Embryonic facial prominence (tissue), 1 donor: Measurements from ENCODE around the gene TMEM45A.
"Not testable (repeated sequence)": the region's sequence is repeated elsewhere in the genome, so short reads cannot be mapped to it uniquely, and the experiment has no call there.

ENCODE experiments used
- DNase-seq: peaks from one replicate; pipeline ENCODE4 v3.0.0-alpha.2; 2016; ENCODE audit errors: extremely low spot score

Gene TMEM45A, protein sequence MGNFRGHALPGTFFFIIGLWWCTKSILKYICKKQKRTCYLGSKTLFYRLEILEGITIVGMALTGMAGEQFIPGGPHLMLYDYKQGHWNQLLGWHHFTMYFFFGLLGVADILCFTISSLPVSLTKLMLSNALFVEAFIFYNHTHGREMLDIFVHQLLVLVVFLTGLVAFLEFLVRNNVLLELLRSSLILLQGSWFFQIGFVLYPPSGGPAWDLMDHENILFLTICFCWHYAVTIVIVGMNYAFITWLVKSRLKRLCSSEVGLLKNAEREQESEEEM

DNA sequence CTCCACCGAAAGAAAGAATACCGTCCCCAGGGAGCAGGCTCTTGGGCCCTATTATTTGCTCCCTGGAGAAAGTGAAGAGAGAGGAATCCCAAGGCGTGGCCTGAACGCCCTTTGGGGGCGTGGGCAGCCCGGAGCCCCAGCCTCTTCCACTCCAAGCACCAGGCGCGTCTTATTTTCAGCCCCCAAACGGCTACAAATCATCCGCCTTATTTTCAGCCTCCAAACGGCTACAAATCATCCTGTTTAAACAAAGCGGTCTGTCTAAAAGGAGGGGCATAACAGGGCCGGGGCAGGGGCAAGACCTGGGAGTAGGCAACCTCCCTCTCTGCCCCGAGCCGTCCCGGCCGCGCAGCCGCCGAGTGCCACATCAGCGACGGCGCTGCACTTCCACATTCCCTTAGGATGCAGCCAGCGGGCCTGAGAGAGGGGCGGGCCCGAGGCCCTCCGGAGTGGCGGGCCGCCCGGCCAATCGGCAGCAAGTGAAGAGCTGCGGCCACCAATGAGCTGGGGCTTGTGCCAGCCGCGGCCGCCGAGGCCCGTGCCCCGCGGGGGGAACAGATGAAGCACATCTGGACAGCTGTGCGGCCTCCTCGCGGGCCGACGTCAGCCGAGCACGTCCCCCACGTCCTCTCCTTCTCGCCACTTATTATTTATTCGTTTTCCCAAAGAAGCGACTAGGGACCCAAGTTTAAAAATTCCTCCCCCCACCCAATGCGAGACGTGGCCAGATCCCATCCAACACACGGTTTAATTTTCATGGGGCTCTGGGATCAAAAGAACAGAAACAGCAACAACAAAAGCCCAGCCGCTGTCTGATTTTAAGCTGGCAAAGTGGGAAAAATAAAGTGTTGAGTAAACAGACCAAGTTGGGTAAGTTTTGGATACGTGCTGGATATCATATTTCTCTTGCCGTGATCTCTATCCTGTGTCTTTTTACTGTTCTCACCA is at the start of gene TMEM45A:
Gene TMEM45A (plus strand): TSS at position 561 of the 948 bp plus-strand sequence. CDS start 62,593 bp downstream, outside the sequence.
- DNase-seq, result peak; percentile 86

DNA sequence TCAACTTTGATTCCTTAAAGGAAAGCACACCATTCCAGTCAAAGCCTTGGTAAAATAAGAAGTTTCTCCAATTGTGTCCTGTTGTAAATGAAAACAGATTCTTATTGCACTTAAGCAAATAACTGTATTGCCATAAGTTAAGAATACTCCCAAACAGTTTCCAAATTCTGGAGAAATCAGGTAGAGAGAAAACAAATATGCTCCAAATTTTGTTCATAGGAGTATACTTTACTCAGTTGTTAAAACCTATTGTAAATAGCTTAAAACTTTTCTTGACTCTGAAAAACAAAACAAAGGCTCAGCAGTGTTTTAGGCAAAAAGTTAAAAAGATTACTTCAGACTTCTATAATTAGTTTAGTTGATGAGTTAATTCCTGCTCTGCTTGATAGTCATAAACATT is 48.7 kb upstream of the TMEM45A start:
- no peak for DNase-seq

DNA sequence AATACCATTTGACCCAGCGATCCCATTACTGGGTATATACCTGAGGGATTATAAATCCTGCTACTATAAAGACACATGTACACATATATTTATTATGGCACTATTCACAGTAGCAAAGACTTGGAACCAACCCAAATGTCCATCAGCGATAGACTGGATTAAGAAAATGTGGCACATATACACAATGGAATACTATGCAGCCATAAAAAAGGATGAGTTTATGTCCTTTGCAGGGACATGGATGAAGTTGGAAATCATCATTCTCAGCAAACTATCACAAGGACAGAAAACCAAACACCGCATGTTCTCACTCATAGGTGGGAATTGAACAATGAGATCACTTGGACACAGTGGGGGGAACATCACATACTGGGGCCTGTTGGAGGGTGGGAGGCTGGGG is 45.4 kb upstream of the TMEM45A start:
- not testable (repeated sequence) for DNase-seq

DNA sequence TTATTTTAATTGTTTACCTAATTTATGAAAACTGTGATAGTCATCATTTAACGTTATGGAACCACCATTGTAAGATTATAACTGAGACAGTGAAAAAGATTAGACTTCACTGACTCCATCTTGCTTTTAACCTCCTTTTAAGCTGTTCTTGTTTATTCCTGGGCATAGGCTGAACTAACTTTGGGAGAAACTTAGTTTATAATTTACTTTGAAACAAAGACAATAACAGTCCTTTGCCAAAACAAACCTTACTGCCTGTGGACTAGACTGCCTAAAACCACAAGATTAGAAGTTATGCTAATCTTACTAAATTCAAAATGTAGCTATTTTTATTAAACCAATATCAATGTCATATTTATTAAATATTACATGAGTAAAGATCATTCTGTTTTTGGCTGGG is 44.3 kb upstream of the TMEM45A start:
- no peak for DNase-seq

DNA sequence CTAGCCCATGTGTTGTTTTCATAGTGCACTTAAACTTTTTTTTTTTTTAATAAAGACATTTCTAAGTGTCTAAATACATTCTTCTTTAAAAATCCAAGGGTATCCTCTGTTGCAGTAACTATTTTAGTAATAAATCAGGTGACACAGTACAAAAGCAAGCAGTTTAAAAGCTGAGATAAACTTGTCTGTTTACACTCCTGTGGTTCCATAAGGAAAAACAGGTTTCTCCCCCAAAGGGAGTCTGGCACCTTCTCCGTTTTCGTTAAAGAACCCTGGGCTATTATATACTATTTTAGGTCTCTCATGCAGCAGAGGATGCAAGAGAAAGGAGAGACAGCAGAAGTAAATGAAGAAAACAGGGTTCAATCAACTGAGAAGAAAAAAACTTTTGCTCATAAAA is 43.2 kb upstream of the TMEM45A start:
- DNase-seq, result no peak

DNA sequence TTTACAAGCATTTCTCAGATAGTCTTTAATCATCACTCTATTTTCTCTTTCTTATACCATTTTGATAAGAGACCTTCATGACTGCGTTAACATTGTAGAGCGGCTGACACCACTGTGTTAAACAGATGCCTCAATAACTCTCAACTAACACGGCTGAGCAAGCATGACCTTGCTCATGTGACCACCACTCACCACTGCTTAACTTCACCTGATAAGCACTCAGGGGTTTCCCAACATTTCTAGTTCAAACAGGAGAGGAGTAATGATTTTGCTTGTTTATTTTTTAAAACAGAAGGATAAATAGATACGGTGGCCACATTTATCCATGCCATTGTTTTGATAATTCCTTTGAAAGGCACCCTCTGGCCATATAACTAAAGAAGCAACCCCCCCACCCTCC is 37.7 kb upstream of the TMEM45A start:
- DNase-seq, result no peak

DNA sequence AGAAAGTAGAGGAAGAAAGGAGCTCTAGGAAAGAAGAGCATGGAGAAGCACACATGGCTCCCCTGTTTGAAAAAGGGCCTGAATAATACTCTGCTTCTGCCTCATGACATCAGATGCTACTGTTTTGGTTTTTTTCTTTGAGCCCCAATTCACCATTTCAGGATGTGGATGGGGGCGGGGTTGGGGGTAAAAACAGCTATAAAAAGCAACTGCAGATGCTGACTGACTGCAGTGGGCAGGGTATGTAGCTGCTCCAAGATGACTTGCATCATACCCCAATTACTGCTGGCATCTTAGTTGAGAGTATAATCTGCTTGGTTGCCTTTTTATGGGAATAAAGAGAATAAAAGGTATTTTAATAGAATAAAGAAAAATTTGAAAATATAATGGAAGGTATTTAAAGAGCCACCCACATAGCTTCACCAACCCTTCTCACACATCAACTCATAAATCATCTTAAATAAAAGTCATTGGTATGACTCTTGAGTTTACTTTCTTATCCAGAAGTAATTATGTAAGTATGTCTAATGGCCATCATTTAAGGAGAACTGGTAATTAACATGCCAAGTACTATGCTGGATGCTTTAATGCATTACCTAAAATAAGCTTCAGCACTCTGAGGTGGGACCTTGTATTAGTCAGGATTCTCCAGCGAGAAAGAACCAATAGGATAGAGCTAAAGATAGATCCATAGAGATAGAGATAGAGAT is 36.4 kb upstream of the TMEM45A start:
- DNase-seq, result no peak

DNA sequence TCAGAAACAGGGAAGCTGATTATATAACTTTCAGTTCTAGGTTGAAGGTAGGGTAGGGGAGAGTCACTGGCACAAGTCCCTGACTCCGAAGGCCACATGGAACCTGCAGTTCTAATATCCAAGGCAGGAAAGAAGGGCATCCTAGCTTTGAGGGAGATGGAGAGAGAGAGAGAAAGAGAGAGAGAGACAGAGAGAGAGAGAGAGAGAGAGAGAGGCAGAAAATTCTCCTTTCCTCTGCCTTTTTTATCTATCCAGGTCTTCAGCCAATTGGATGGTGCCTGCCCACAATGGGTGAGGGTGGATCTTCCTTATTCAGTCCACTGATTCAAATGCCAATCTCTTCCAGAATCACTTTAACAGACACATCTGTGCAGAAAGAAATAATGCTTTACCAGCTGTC is 35.7 kb upstream of the TMEM45A start:
- no peak for DNase-seq

DNA sequence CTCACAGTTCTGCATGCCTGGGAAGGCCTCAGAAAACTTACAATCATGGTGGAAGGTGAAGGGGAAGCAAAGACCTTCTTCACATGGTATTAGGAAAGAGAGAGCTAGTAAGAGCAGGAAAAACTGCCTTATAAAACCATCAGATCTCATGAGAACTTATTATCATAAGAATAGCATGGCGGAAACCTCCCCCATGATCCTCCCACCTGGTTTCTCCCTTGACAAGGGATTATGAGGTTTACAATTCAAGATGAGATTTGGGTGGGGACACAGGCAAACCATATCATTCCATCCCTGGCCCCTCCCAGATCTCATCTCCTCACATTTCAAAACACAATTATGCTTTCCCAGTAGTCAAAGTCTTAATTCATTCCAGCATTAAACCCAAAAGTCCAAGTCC is 34.6 kb upstream of the TMEM45A start:
- no peak for DNase-seq

DNA sequence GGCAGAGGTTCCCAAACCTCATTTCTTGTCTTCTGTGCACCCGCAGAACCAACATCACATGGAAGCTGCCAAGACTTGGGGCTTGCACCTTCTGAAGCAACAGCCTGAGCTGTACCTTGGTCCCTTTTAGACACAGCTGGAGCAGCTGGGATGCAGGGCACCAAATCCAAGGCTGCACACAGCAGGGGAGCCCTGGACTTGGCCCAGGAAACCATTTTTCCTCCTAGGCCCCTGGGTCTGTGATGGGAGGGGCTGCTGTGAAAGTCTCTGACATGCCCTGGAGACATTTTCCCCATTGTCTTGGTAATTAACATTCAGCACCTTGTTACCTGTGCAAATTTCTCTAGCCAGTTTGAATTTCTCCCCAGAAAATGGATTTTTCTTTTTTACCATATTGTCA is 33.6 kb upstream of the TMEM45A start:
- no peak for DNase-seq

DNA sequence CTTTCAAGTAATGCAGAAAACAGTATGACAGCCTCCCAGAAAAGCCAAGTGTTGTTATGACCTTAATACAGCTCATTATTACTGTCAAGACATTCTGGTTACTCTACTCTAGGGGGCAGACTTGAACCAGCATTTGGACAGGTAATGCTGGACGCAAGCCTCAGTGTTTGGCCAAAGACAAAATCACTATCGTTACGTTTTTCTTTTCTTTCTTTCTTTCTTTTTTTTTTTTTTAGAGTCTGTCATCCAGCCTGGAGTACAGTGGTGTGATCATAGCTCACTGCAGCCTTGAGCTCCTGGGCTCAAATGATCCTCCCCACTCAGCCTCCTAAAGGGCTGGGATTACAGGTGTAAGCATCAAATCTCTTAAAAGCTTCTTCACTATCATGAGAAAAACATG is 29.4 kb upstream of the TMEM45A start:
- DNase-seq, result no peak

DNA sequence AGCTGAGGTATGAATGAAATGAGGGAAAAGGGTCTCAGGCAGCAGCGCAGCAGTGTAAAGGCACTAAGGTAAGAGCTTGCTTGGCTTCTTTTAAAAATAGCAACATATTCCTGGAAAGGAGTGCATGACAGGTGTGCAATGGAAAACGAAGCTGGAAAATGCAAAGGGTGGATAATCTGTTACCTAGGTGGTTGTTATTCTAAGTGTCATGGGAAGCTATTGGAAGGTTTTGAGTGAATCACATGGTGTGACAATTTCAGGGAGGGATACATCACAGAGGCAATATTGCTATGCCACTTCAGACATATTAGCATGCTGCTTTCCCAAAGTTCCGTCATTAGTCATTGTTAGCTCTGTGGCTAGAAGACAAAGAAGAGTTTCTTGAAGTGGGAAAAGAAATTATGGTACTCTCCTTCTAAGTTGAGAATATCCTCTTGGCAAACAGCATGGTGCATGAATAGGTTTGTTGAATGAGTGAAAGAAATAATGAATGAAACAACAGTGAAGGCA is 28.7 kb upstream of the TMEM45A start:
- DNase-seq, result no peak

DNA sequence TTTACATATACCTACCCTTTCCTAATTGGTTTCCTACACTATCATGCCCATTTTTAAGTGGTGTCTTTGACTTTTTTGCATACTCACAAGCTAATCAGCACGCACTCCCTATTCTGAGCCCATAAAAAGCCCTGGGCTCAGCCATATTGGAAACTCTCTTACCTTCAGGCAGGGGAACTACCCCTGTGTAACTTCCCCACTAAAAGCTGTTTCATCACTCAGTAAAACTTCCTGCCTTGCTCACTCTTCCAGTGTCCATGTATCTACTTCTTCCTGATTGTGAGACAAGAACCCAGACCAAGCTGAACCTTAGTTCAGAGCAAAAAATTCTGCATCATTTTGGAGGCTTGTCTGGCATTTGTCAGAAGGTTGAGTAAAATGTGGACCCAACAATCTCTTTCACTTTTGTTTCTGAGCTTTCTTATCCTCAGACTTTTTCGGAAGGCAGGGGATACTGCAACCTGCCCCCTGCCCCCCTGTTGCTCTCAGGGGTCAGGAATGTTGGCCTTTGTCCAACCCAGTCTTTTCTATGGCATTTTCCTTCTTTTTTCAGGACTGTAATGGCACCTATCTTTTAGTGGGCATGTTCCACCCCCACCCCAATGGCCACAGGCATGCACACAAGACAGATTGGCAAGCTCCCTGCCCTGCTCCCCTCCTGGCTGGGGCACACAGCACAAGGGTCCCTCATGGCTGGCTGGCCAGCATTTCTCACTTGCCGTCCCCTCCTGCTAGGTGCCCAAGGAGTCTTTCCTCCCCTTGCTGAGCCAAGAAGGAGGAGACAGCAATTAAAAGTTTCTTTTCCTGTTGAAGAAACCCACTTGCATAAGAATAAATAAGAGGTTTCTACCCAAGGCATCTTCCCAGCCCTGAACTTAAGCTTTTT is 26.3 kb upstream of the TMEM45A start:
- no peak for DNase-seq

DNA sequence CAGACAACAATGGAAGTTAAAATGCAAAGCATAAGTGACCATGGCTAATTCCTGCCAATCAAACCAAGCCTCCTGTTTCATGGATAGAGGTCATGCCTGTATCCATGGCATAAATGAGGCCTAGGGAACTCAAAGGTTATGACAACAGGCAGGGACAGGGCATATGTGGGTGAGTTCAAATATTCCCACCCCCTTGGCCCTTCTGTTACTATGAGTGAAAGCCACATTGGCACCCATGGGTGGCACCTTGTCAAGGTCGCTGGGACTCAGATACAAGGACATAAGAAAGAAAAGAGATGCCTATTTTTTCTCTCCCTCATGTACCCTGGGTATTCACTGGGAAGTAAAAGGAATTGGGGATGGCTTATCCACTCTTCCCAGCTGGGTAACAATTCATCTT is 25.3 kb upstream of the TMEM45A start:
- no peak for DNase-seq

DNA sequence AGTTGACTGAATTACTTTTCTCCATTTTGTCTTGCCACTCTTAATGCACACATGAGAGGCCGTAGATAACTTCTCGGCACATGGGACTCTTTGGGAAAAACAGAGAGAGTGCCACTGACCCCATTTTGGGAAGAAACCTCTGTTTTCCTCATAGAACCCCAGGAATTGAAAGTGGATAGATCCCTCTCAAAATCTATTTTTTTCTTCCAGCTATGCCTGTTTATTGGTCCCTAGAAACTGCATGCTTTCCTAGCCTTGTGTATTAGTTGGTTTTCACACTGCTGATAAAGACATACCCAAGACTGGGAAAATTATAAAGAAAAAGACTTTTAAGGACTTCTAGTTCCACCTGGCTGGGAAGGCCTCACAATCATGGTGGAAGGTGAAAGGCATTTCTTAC is 23.7 kb upstream of the TMEM45A start:
- no peak for DNase-seq

DNA sequence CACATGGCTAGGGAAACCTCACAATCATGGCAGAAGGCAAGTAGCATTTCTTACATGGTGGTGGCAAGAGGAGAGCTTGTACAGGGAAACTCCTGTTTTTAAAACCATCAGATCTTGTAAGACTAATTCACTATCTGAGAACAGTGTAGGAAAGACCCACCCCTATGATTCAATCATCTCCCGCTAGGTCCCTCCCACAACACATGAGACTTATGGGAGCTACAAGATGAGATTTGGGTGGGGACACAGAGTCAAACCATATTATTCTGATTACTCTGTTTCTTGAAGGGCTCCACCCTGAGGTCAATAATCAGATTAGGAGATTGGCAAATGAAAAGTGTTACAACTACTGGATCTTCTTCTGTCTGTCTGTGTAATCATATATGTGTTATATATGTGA is 21.5 kb upstream of the TMEM45A start:
- DNase-seq, result no peak

DNA sequence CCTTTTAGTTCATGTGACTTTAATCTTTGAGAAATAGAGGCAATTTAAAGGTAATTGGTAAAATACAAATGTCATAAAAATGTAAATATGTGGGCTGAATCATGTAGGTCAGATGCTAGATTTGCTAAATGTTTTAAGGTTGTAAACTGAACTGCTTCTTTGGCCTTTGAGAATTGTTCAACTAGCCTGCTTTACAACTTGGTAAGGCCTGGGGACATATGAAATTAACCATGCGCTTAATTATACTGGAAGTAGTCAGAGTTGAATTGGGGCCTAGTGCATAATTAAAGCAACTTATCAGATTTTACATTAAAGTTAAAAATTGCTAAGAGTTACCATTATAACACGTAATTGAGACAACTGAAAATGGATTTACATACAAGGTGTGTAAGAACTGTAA is 21.0 kb upstream of the TMEM45A start:
- DNase-seq, result no peak

DNA sequence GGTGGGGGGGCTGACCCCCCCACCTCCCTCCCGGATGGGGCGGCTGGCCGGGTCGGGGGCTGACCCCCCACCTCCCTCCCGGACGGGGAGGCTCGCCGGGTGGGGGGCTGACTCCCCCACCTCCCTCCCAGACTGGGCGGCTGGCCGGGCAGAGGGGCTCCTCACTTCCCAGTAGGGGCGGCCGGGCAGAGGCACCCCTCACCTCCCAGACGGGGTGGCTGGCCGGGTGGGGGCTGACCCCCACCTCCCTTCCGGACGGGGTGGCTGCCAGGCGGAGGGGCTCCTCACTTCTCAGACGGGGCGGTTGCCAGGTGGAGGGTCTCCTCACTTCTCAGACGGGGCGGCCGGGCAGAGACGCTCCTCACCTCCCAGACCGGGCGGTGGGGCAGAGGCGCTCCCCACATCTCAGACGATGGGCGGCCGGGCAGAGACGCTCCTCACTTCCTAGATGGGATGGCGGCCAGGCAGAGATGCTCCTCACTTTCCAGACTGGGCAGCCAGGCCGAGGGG is 14.5 kb upstream of the TMEM45A start:
- DNase-seq, result not testable (repeated sequence)

DNA sequence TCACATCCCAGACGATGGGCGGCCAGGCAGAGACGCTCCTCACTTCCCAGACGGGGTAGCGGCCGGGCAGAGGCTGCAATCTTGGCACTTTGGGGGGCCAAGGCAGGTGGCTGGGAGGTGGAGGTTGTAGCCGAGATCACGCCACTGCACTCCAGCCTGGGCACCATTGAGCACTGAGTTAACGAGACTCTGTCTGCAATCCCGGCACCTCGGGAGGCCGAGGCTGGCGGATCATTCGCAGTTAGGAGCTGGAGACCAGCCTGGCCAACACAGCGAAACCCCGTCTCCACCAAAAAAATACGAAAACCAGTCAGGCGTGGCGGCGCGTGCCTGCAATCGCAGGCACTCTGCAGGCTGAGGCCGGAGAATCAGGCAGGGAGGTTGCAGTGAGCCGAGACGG is 13.9 kb upstream of the TMEM45A start:
- DNase-seq, result not testable (repeated sequence)

DNA sequence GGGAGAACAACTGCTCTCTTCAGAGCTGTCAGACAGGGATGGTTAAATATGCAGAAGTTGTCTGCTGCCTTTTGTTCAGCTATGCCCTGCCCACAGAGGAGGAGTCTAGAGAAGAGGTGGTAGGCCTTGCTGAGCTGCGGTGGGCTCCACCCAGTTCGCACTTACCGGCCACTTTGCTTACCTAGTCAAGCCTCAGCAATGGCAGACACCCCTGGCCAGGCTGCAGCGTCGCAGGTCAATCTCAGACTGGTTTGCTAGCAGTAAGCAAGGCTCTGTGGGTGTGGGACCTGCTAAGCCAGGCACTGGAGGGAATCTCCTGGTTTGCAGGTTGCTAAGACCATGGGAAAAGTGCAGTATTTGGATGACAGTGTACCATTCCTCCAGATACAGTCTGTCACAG is 12.3 kb upstream of the TMEM45A start:
- no peak for DNase-seq

DNA sequence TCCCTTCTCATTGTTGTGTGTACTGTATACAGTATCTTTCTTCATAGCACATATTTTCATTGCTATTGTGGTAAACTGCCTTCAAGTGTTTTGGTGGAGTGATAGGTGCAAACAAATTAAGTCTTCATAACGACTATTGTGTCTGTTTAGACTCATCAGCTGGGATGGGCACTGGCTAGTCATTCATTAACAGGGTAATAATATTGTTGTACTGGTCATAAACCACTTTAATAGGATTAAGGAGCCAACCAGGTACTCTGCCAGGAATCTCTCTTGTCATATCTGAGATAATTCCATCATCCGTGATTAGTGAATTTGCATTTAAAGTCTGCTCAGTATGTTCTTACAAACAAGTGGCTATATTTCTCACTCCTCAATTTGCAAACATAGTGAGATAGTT is 10.2 kb upstream of the TMEM45A start:
- no peak for DNase-seq
